ENCODE data around the gene BPTF. TPM values are rescaled to one million over a fixed set of nuclear protein-coding genes. Genes with fewer than 3 reads are reported as not detected.
"Not testable (repeated sequence)": the region's sequence is repeated elsewhere in the genome, so short reads cannot be mapped to it uniquely, and the experiment has no call there.

BPTF gene
- total RNA-seq, 1 donor from 2014 or later: 31.3 TPM

GRCh38 chr17:67833134-67833533, 7.8 kb downstream of the BPTF start:
- no peak for DNase-seq (ENCODE audit: low read depth in 2 of 2)

GRCh38 chr17:67833946-67834631, 8.8 kb downstream of the BPTF start:
- no peak for DNase-seq (ENCODE audit: low read depth in 2 of 2)

GRCh38 chr17:67834634-67835033, 9.3 kb downstream of the BPTF start:
- DNase-seq (ENCODE audit: low read depth in 2 of 2): no peak

- no peak for DNase-seq (ENCODE audit: low read depth in 2 of 2)
Measured at GRCh38 chr17:67836205-67836987, 11.1 kb downstream of the BPTF start.

- DNase-seq (ENCODE audit: low read depth in 2 of 2): no peak
Measured at GRCh38 chr17:67837965-67838364, 12.7 kb downstream of the BPTF start.

- DNase-seq (ENCODE audit: low read depth in 2 of 2): no peak
Measured at GRCh38 chr17:67838538-67838937, 13.2 kb downstream of the BPTF start.

- peak in 1 of 2 donors; percentile 40 for DNase-seq (ENCODE audit: low read depth in 2 of 2)
Measured at GRCh38 chr17:67841992-67842391, 16.7 kb downstream of the BPTF start.

- no peak for DNase-seq (ENCODE audit: low read depth in 2 of 2)
Measured at GRCh38 chr17:67842648-67843047, 17.3 kb downstream of the BPTF start.

GRCh38 chr17:67845374-67845773, 20.1 kb downstream of the BPTF start:
- no peak for DNase-seq (ENCODE audit: low read depth in 2 of 2)

- not testable (repeated sequence) for DNase-seq (ENCODE audit: low read depth in 2 of 2)
Measured at GRCh38 chr17:67848189-67848588, 22.9 kb downstream of the BPTF start.

GRCh38 chr17:67848846-67849245, 23.5 kb downstream of the BPTF start:
- DNase-seq (ENCODE audit: low read depth in 2 of 2): not testable (repeated sequence)

- DNase-seq (ENCODE audit: low read depth in 2 of 2): no peak
Measured at GRCh38 chr17:67850991-67851631, 25.8 kb downstream of the BPTF start.

- DNase-seq (ENCODE audit: low read depth in 2 of 2): no peak
Measured at GRCh38 chr17:67853703-67854102, 28.4 kb downstream of the BPTF start.

GRCh38 chr17:67854378-67854777, 29.1 kb downstream of the BPTF start:
- DNase-seq (ENCODE audit: low read depth in 2 of 2): no peak

GRCh38 chr17:67855504-67856324, 30.4 kb downstream of the BPTF start:
- DNase-seq (ENCODE audit: low read depth in 2 of 2): peak in 1 of 2 donors; percentile 17

- DNase-seq (ENCODE audit: low read depth in 2 of 2): peak in 1 of 2 donors; percentile 11
Measured at GRCh38 chr17:67856402-67856801, 31.1 kb downstream of the BPTF start.

- no peak for DNase-seq (ENCODE audit: low read depth in 2 of 2)
Measured at GRCh38 chr17:67862614-67863217, 37.4 kb downstream of the BPTF start.

GRCh38 chr17:67863624-67864247, 38.4 kb downstream of the BPTF start:
- no peak for DNase-seq (ENCODE audit: low read depth in 2 of 2)

- peak in 1 of 2 donors; percentile 15 for DNase-seq (ENCODE audit: low read depth in 2 of 2)
Measured at GRCh38 chr17:67865438-67865837, 40.1 kb downstream of the BPTF start.

- no peak for DNase-seq (ENCODE audit: low read depth in 2 of 2)
Measured at GRCh38 chr17:67867591-67867990, 42.3 kb downstream of the BPTF start.

- DNase-seq (ENCODE audit: low read depth in 2 of 2): no peak
Measured at GRCh38 chr17:67868176-67868575, 42.9 kb downstream of the BPTF start.
